ENCODE results near the gene VIPR2.

Gene VIPR2

GRCh38 chr7:159010937-159011721, 133.5 kb downstream of the VIPR2 start:
- H2AFZ ChIP-seq (ENCODE audit: low read length): no peak overlapping the region

GRCh38 chr7:159010411-159010810, 134.3 kb downstream of the VIPR2 start:
- Histone ChIP-seq H3K4me2 (ENCODE audit: low read depth, low read length) (no peak overlapping the region), H4K20me1 (ENCODE audit: insufficient read depth, low read length) (no peaks in the 10 kb centered on the region), H3K4me3 (ENCODE audit: low read length) (no peak overlapping the region), H2AFZ (ENCODE audit: low read length) (no peak overlapping the region), H3K9ac (ENCODE audit: low read length) (no peak overlapping the region), H3K9me3 (replicated peaks; ENCODE audit: insufficient read depth, low read length) (no peaks in the 10 kb centered on the region), H3K9me2 (replicated peaks; ENCODE audit: insufficient read depth, low read length) (no peaks in the 10 kb centered on the region), H3K27ac (ENCODE audit: low read length) (no peak overlapping the region), H3K4me1 (ENCODE audit: low read length) (no peaks in the 10 kb centered on the region), H3K27me3 (replicated peaks; ENCODE audit: insufficient read depth, low read length) (peaks cover 57% of the 10 kb centered on the region), H3F3A (ENCODE audit: insufficient read depth, low read length) (no peaks in the 10 kb centered on the region), H3K36me3 (replicated peaks; ENCODE audit: insufficient read depth, low read length) (no peaks in the 10 kb centered on the region), H3K79me2 (ENCODE audit: low read length) (no peaks in the 10 kb centered on the region)
- no peak for DNase-seq
- TF ChIP-seq, protein P1, sequence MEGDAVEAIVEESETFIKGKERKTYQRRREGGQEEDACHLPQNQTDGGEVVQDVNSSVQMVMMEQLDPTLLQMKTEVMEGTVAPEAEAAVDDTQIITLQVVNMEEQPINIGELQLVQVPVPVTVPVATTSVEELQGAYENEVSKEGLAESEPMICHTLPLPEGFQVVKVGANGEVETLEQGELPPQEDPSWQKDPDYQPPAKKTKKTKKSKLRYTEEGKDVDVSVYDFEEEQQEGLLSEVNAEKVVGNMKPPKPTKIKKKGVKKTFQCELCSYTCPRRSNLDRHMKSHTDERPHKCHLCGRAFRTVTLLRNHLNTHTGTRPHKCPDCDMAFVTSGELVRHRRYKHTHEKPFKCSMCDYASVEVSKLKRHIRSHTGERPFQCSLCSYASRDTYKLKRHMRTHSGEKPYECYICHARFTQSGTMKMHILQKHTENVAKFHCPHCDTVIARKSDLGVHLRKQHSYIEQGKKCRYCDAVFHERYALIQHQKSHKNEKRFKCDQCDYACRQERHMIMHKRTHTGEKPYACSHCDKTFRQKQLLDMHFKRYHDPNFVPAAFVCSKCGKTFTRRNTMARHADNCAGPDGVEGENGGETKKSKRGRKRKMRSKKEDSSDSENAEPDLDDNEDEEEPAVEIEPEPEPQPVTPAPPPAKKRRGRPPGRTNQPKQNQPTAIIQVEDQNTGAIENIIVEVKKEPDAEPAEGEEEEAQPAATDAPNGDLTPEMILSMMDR (IDR thresholded peaks at IDR 0.05; ENCODE audit: low read length): no peak
- TF ChIP-seq EZH2 (optimal IDR thresholded peaks at IDR 0.05; ENCODE audit: low read depth, low read length) (no peak), EZH2phosphoT487 (IDR thresholded peaks at IDR 0.05; ENCODE audit: low read length) (no peak)

More at GRCh38 chr7:159010937-159011721, 133.5 kb downstream of the VIPR2 start:
- H3K4me3 ChIP-seq (ENCODE audit: low read length): no peak overlapping the region
- no peaks in the 10 kb centered on the region for H3K79me2 ChIP-seq (ENCODE audit: low read length)
- H3K9me3 ChIP-seq (replicated peaks; ENCODE audit: insufficient read depth, low read length): no peaks in the 10 kb centered on the region
- DNase-seq: no peak
- H3F3A ChIP-seq (ENCODE audit: insufficient read depth, low read length): no peaks in the 10 kb centered on the region
- peaks cover 62% of the 10 kb centered on the region for H3K27me3 ChIP-seq (replicated peaks; ENCODE audit: insufficient read depth, low read length)
- H3K4me2 ChIP-seq (ENCODE audit: low read depth, low read length): no peak overlapping the region
- H3K36me3 ChIP-seq (replicated peaks; ENCODE audit: insufficient read depth, low read length): no peaks in the 10 kb centered on the region
- no peak overlapping the region for H3K27ac ChIP-seq (ENCODE audit: low read length)
- no peak overlapping the region for H3K9ac ChIP-seq (ENCODE audit: low read length)
- H3K9me2 ChIP-seq (replicated peaks; ENCODE audit: insufficient read depth, low read length): no peaks in the 10 kb centered on the region
- H4K20me1 ChIP-seq (ENCODE audit: insufficient read depth, low read length): no peaks in the 10 kb centered on the region
- no peaks in the 10 kb centered on the region for H3K4me1 ChIP-seq (ENCODE audit: low read length)
- TF ChIP-seq EZH2 (optimal IDR thresholded peaks at IDR 0.05; ENCODE audit: low read depth, low read length): no peak
- TF ChIP-seq, protein P1 (IDR thresholded peaks at IDR 0.05; ENCODE audit: low read length): no peak
- no peak for TF ChIP-seq EZH2phosphoT487 (IDR thresholded peaks at IDR 0.05; ENCODE audit: low read length)

GRCh38 chr7:159009951-159010350, 134.7 kb downstream of the VIPR2 start:
- H3F3A ChIP-seq (ENCODE audit: insufficient read depth, low read length): no peaks in the 10 kb centered on the region
- H3K36me3 ChIP-seq (replicated peaks; ENCODE audit: insufficient read depth, low read length): no peaks in the 10 kb centered on the region
- H4K20me1 ChIP-seq (ENCODE audit: insufficient read depth, low read length): no peaks in the 10 kb centered on the region
- TF ChIP-seq EZH2 (optimal IDR thresholded peaks at IDR 0.05; ENCODE audit: low read depth, low read length) (no peak), EZH2phosphoT487 (IDR thresholded peaks at IDR 0.05; ENCODE audit: low read length) (no peak)
- TF ChIP-seq, protein P1 (IDR thresholded peaks at IDR 0.05; ENCODE audit: low read length): no peak
- H3K27me3 ChIP-seq (replicated peaks; ENCODE audit: insufficient read depth, low read length): peaks cover 60% of the 10 kb centered on the region
- no peak overlapping the region for H3K4me3 ChIP-seq (ENCODE audit: low read length)
- H3K9ac ChIP-seq (ENCODE audit: low read length): no peak overlapping the region
- no peak overlapping the region for H2AFZ ChIP-seq (ENCODE audit: low read length)
- no peaks in the 10 kb centered on the region for H3K4me1 ChIP-seq (ENCODE audit: low read length)
- H3K4me2 ChIP-seq (ENCODE audit: low read depth, low read length): no peak overlapping the region
- no peak overlapping the region for H3K27ac ChIP-seq (ENCODE audit: low read length)
- H3K9me2 ChIP-seq (replicated peaks; ENCODE audit: insufficient read depth, low read length): no peaks in the 10 kb centered on the region
- H3K9me3 ChIP-seq (replicated peaks; ENCODE audit: insufficient read depth, low read length): no peaks in the 10 kb centered on the region
- no peaks in the 10 kb centered on the region for H3K79me2 ChIP-seq (ENCODE audit: low read length)
- DNase-seq: no peak

Data from MM.1S (cell line).